Activated CD4-positive, alpha-beta T cell treated with anti-CD3 and anti-CD28 coated beads, Interleukin-2, amount 50 U/mL, for 24 hours (primary cell): ENCODE measurements around the gene TTC5.
"Not testable (repeated sequence)": the region's sequence is repeated elsewhere in the genome, so short reads cannot be mapped to it uniquely, and the experiment has no call there.

Source experiments
- DNase-seq, 2 donors: peaks; one replicate each; pipeline ENCODE4 v3.0.0-alpha.2; 2020; ENCODE audit warnings: low read depth in 1 of 2, low spot score in 1 of 2

The TTC5 gene

DNA sequence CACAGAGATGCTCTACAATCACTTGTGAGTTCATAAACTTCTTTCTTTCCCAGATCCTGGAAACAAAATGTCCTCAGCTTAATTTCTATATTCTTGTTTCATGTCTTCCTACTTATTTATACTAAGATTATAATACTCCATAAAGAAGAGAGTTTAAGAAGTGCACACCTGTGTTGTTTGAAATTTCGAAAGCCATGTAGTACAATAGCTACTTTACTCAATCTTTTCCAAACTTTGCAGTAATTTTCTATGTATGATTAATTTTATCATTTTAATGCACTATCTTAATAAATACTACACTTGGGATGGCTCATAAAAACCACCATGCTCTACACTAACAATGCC is 300 bp upstream of the TTC5 start:
- no peak for DNase-seq

DNA sequence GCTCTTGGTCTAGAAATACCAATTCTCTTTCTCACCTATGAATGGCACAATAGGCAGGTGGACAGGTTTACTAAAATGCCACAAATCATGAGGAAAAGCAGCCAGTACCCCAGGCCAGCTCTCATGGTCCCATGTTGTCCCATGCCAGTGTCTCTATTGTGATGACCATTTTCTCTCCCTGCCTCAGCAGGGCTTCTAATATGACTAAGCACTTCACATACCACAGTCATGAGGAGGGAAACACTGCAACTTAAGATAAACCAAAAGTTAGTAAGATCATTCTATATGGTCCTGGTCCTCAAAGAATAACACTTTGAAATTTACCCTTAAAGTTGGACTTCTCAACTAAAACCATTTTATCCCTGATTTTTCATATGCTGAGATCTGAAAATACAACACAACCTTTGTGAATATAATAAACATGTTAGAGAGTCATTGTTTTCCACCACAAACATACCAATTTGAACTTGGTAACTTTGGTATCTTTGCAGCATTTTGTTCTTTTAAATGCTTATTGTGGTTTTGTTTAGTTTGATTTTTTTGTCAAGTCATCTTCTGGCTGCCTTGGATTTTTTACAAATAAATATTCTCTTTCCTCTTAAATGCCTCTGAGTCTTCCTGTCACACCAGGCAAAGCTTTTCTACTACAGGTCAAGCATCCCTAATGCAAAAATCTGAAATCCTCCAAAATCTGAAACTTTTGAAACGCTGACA is 3.6 kb downstream of the TTC5 start:
- no peak for DNase-seq

GRCh38 chr14:20295067-20295466 is 10.7 kb downstream of the TTC5 start:
- no peak for DNase-seq

- no peak for DNase-seq
These were observed 11.1 kb downstream of the TTC5 start for GRCh38 chr14:20294636-20295035.

DNA sequence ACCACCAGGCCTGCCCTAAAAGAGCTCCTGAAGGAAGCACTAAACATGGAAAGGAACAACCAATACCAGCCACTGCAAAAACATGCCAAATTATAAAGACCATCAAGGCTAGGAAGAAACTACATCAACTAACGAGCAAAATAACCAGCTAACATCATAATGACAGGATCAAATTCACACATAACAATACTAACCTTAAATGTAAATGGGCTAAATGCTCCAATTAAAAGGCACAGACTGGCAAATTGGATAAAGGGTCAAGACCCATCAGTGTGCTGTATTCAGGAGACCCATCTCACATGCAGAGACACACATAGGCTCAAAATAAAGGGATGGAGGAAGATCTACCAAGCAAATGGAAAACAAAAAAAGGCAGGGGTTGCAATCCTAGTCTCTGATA is 23.8 kb downstream of the TTC5 start:
- DNase-seq, result not testable (repeated sequence)

- DNase-seq, result not testable (repeated sequence)
These were observed 25.5 kb downstream of the TTC5 start for GRCh38 chr14:20280265-20280664.

GRCh38 chr14:20278414-20278813 is 27.3 kb downstream of the TTC5 start:
- no peak for DNase-seq

DNA sequence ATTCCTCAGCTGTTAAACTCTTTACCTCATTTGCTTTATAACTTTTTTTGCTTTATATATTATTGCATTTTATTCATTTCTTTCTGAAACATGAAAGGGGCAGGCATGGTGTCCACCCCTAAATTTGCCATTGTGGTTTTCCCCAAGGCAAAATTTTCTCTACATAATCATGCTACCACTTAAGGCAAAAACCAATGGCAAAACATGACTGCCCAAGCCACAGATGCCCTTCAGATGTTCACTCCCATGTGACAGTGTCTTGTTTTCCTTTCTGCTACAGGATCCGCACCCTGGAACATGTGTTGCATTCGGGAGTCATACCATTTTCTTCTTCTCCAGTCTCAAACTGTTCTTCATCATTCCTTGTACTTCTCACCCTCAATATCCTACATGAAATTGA is 28.3 kb downstream of the TTC5 start:
- DNase-seq, result no peak

- no peak for DNase-seq
These were observed 31.7 kb downstream of the TTC5 start for GRCh38 chr14:20274062-20274461.

DNA sequence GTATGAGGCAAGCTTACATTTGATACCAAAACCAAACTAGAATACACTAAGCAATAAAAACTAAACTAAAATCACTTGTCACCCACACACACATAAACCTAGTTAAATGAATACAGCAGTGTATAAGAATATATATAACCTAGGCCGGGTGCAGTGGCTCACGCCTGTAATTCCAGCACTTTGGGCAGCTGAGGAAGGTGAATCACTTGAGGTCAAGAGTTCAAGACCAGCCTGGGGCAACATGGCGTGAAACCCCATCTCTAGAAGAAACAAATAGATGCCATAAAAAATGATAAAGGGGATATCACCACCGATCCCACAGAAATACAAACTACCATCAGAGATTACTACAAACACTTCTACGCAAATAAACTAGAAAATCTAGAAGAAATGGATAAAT is 41.4 kb downstream of the TTC5 start:
- DNase-seq, result not testable (repeated sequence)

DNA sequence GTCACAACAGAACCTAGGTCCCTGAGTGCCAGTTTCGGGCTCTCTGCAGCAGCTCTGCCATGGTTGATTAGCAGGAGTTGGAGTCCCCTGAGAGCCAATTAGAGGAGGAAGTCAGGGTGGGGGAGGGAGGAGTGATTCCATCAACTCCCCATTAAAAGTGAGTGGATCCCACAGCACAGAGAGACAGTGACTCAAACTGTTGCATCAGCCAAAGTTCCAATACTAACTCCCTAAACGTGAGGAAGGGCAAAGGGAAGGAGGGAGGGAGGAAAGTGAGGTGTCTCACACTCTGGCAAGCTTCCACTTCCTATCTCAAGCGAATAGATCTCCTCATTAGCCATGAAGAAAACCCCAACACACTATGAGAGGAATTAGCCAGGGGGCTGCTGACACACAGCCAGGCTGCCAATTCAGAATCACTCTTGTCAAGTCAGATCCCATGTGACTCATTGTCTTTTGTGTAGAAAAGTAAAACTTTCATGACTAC is 43.1 kb downstream of the TTC5 start:
- no peak for DNase-seq

DNA sequence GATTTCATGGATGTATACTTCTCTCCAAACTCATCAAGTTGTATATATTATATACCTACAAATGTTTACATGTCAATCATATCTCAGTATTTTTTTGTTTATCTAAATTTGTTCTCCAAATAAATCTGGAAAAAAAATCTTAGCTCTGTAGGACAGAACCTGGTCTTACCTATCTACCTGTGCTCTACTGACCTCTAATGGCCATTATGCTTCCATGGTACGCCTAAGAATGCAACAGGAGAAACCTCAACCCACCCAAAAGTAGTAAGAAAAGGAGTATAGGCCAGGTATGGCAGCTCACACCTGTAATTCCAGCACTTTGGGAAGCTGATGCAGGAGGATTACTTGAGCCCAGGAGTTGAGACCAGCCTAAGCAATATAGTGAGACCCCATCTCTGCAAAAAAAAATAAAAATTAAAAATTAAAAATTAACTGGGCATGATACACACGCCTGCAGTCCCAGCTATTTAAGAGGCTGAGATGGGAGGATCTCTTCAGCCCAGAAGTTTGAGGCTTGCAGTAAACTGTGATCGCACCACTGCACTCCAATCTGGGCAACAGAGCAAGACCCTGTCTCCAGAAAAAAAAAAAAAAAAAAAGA is 58.0 kb downstream of the TTC5 start:
- DNase-seq, result no peak
